Stimulated activated CD4-positive, alpha-beta T cell treated with anti-CD3 and anti-CD28 coated beads, Interleukin-1b, Interleukin-23, amount 100 ng/mL, for 4 hours (primary cell): ENCODE measurements around the gene BCAT1.
A peak's percentile ranks its signal among the peaks of the same experiment; 100 is the strongest.
"Not testable (repeated sequence)": the region's sequence is repeated elsewhere in the genome, so short reads cannot be mapped to it uniquely, and the experiment has no call there.

Experiments
- DNase-seq, 2 donors: peaks; one replicate each; pipeline ENCODE4 v3.0.0-alpha.2; 2020; ENCODE audit warnings: low read depth in 2 of 2

Gene BCAT1

GRCh38 chr12:24956351-24956750 is 7.5 kb upstream of the BCAT1 start:
- not testable (repeated sequence) for DNase-seq

GRCh38 chr12:24955853-24956252 is 7.0 kb upstream of the BCAT1 start:
- no peak for DNase-seq

GRCh38 chr12:24955389-24955788 is 6.5 kb upstream of the BCAT1 start:
- no peak for DNase-seq

GRCh38 chr12:24954261-24954660 is 5.4 kb upstream of the BCAT1 start:
- no peak for DNase-seq

GRCh38 chr12:24952389-24952788 is 3.5 kb upstream of the BCAT1 start:
- DNase-seq = no peak

GRCh38 chr12:24950231-24950834 is 1.4 kb upstream of the BCAT1 start:
- DNase-seq = no peak

- DNase-seq = peak in 1 of 2 donors; percentile 18
Measured at GRCh38 chr12:24948420-24948756, 513 bp downstream of the BCAT1 start.

GRCh38 chr12:24947541-24948419 is 1.1 kb downstream of the BCAT1 start:
- DNase-seq = no peak

GRCh38 chr12:24945845-24946244 is 3.1 kb downstream of the BCAT1 start:
- DNase-seq = no peak

GRCh38 chr12:24945039-24945438 is 3.9 kb downstream of the BCAT1 start:
- DNase-seq = no peak

- DNase-seq = no peak
Measured at GRCh38 chr12:24944601-24944975, 4.3 kb downstream of the BCAT1 start.

GRCh38 chr12:24943947-24944600 is 4.8 kb downstream of the BCAT1 start:
- DNase-seq = no peak

GRCh38 chr12:24940157-24940556 is 8.7 kb downstream of the BCAT1 start:
- no peak for DNase-seq

GRCh38 chr12:24939551-24939950 is 9.3 kb downstream of the BCAT1 start:
- not testable (repeated sequence) for DNase-seq

- DNase-seq = no peak
Measured at GRCh38 chr12:24938341-24938740, 10.6 kb downstream of the BCAT1 start.

GRCh38 chr12:24937553-24938244 is 11.2 kb downstream of the BCAT1 start:
- DNase-seq = no peak

GRCh38 chr12:24933694-24934407 is 15.1 kb downstream of the BCAT1 start:
- no peak for DNase-seq

- no peak for DNase-seq
Measured at GRCh38 chr12:24931666-24932405, 17.1 kb downstream of the BCAT1 start.

- DNase-seq = no peak
Measured at GRCh38 chr12:24929953-24930352, 18.9 kb downstream of the BCAT1 start.

GRCh38 chr12:24928533-24929306 is 20.2 kb downstream of the BCAT1 start:
- not testable (repeated sequence) for DNase-seq
